T-helper 1 cell treated with Interleukin-12 subunit alpha and Interleukin-12 subunit beta and Interleukin-4 antibody, amounts not matched to agents 30 μg/mL and 1 μg/mL, for 36 hours (primary cell): ENCODE results near the gene MRGPRE.

Source experiments
- H3K27ac Mint-ChIP-seq: one replicate; pipeline ENCODE4 v1.8.0; 2021; ENCODE audit warnings: mild to moderate bottlenecking, mixed read lengths
- H3K27me3 Mint-ChIP-seq: one replicate; pipeline ENCODE4 v1.8.0; 2021; ENCODE audit warnings: low read depth, mixed read lengths
- H3K36me3 Mint-ChIP-seq: one replicate; pipeline ENCODE4 v1.8.0; 2021; ENCODE audit warnings: low read depth, mixed read lengths
- H3K4me1 Mint-ChIP-seq: one replicate; pipeline ENCODE4 v1.8.0; 2021; ENCODE audit warnings: low read depth, mixed read lengths
- H3K4me3 Mint-ChIP-seq: one replicate; pipeline ENCODE4 v1.8.0; 2021; ENCODE audit warnings: mild to moderate bottlenecking, moderate library complexity, mixed read lengths
- H3K9me3 Mint-ChIP-seq: one replicate; pipeline ENCODE4 v1.8.0; 2021; ENCODE audit warnings: mixed read lengths

MRGPRE gene

DNA sequence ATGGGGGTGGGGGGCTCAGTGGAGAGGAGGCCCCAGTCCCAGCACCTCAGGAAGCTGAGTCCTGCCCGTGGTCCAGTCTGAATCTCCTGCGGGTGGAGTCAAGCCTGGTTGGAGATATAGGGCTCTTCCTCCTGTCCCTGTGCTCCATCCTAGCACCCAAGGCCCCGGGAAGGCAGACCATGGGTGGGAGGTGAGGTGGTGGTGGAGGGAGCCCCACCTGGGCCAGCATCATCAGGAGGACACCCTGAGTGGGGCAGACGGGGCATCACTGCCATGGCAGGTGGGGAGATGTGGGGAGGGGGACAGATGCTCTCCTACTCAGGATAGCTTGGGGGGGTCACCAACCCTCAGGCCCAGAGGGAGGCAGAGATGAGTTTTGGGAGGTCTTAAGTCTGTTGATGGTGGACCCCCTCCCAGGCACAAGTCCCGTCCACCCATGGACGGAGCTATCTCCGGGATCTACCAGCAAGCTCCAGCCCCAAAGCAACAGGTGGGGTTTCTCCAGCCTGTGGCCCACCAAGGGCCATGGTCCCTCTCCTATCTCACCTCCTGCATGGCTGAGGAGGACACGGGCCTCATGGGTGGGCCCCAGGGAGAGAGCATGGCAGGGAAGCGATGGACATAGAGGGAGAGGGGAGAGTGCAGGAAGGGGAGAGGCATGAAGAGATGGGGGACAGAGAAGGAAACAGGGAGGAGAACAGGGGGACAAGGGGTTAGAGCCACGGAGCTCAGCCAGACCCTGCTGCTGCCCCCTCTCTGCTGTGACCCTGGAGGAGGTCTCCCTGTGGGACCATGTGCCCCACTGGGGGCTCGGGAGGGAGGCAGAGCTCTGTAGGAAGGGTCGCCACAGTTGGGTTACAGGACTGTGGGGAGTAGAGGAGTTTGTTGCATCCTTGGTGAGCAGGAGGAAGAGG lies 1.3 kb downstream of the MRGPRE start:
- Mint-ChIP-seq H3K27me3 (no peaks in the 10 kb centered on the region), H3K4me3 (no peak overlapping the region), H3K4me1 (no peaks in the 10 kb centered on the region), H3K9me3 (no peaks in the 10 kb centered on the region), H3K36me3 (no peaks in the 10 kb centered on the region), H3K27ac (no peak overlapping the region)

- no peaks in the 10 kb centered on the region for H3K27me3 Mint-ChIP-seq
- H3K9me3 Mint-ChIP-seq = no peaks in the 10 kb centered on the region
- no peak overlapping the region for H3K4me3 Mint-ChIP-seq
- H3K36me3 Mint-ChIP-seq = no peaks in the 10 kb centered on the region
- no peaks in the 10 kb centered on the region for H3K4me1 Mint-ChIP-seq
- no peak overlapping the region for H3K27ac Mint-ChIP-seq
Observed at GRCh38 chr11:3229673-3230630, 2.3 kb downstream of the MRGPRE start.

DNA sequence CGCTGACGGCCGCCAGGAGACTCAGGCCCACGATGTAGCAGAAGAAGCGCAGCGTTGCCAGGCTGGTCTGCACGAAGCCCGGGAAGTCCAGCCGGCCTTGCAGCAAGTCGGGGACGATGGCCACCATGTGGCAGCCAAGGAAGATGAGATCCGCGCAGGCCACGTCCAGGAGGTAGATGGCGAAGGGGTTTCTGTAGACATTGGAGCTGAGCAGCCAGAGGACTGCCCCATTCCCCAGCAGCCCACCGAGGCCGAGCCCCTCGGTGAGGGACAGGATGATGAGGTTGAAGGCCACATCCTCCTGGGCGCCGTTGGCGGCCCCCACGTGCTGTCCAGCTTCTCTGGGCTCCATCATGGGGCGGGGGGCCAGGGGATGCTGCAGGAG lies 3.8 kb downstream of the MRGPRE start:
- Mint-ChIP-seq H3K9me3 (no peaks in the 10 kb centered on the region), H3K4me1 (no peaks in the 10 kb centered on the region), H3K4me3 (no peak overlapping the region), H3K27ac (no peak overlapping the region), H3K27me3 (no peaks in the 10 kb centered on the region), H3K36me3 (no peaks in the 10 kb centered on the region)

GRCh38 chr11:3227568-3228444 lies 4.4 kb downstream of the MRGPRE start:
- Mint-ChIP-seq H3K4me1 (no peaks in the 10 kb centered on the region), H3K36me3 (no peaks in the 10 kb centered on the region), H3K9me3 (no peaks in the 10 kb centered on the region), H3K27me3 (peaks cover under 1% of the 10 kb centered on the region), H3K27ac (no peak overlapping the region), H3K4me3 (no peak overlapping the region)

- Mint-ChIP-seq H3K4me3 (no peak overlapping the region), H3K27ac (no peak overlapping the region), H3K36me3 (no peaks in the 10 kb centered on the region), H3K9me3 (no peaks in the 10 kb centered on the region), H3K27me3 (peaks cover 3% of the 10 kb centered on the region), H3K4me1 (no peaks in the 10 kb centered on the region)
Observed at GRCh38 chr11:3226846-3227567, 5.2 kb downstream of the MRGPRE start.

DNA sequence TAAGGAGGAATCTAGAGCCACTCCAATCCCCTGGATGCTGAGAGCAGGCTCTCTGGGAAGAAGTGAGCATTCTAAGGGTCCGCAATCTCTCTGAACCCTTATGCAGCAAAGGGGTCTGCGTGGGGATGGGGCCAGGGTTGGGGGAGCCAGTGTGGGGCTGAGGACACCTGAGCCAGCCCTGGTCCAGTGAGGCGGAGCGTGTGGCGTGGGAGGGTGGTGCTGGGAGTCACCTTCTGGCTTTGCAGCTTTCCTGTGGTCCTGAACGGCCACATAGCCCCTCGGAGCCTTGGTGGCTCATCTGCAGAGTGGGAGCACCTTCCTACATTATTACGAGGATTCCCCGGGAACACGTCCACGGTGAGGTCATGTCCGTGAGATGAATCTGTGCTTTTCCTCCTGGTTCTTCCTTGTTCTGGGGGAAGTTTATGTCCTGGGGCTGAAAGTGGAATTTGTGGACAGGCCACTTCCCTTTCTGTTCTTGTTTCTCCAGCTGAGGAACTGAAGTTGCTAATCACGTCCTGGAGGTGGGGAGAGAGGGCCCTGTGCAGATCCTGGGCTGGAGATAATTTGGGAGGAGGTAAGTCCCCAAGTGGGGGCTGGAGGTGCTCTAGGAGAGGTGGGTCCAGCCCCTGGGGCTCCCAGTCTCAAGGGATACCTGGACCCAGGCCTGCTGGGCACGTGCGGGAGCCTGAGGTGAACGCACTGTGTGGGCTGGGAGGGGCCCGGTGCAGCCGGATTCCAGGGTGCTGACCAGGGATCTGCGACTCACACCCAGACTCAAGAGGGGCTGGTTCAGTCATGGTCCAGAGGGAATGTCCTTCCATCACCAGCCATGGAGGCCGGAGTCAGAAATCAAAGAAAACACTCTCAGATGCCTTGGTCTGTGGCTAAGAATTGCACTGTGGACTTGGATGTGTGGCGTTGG lies 6.1 kb downstream of the MRGPRE start:
- H3K36me3 Mint-ChIP-seq = no peaks in the 10 kb centered on the region
- H3K9me3 Mint-ChIP-seq = no peaks in the 10 kb centered on the region
- peaks cover 3% of the 10 kb centered on the region for H3K27me3 Mint-ChIP-seq
- no peak overlapping the region for H3K27ac Mint-ChIP-seq
- no peak overlapping the region for H3K4me3 Mint-ChIP-seq
- H3K4me1 Mint-ChIP-seq = no peaks in the 10 kb centered on the region

DNA sequence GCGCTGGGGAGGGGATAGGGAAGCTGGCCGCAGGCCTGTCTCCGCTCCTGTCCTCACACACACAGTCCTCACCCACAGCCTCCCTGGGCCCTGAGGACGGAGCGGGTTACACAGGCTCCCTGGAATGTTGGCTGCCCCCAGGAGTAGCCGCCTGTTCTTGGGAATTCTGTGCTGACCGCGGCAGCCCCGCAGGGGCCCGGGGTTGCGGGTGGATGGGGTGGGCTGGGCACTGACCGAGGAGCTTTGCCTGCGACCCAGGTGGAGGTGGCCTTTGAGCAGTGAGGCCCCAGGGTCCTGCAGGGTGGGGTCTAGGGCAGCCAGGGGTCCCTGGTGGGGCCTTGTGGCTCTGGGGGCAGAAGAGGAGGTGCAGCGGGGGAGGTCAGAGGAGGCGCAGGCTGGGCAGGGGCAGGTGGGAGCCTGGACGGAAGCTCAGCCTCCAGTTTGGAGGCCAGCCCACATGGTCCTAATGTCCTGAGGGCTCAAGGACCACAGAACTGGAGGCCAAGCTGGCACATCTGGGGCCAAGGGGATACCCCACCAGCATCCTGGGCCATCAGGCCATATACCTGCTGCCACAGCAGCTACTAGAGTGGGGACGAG lies 7.0 kb downstream of the MRGPRE start:
- Mint-ChIP-seq H3K4me3 (no peak overlapping the region), H3K27me3 (peaks cover 3% of the 10 kb centered on the region), H3K36me3 (no peaks in the 10 kb centered on the region), H3K27ac (no peak overlapping the region), H3K4me1 (no peaks in the 10 kb centered on the region), H3K9me3 (no peaks in the 10 kb centered on the region)

GRCh38 chr11:3224401-3225057 lies 7.7 kb downstream of the MRGPRE start:
- H3K27me3 Mint-ChIP-seq = peaks cover 3% of the 10 kb centered on the region
- H3K4me3 Mint-ChIP-seq = no peak overlapping the region
- no peaks in the 10 kb centered on the region for H3K4me1 Mint-ChIP-seq
- no peak overlapping the region for H3K27ac Mint-ChIP-seq
- no peaks in the 10 kb centered on the region for H3K9me3 Mint-ChIP-seq
- H3K36me3 Mint-ChIP-seq = no peaks in the 10 kb centered on the region

GRCh38 chr11:3223932-3224381 lies 8.3 kb downstream of the MRGPRE start:
- Mint-ChIP-seq H3K36me3 (no peaks in the 10 kb centered on the region), H3K4me3 (no peak overlapping the region), H3K4me1 (no peaks in the 10 kb centered on the region), H3K27me3 (peaks cover 3% of the 10 kb centered on the region), H3K27ac (no peak overlapping the region), H3K9me3 (no peaks in the 10 kb centered on the region)

DNA sequence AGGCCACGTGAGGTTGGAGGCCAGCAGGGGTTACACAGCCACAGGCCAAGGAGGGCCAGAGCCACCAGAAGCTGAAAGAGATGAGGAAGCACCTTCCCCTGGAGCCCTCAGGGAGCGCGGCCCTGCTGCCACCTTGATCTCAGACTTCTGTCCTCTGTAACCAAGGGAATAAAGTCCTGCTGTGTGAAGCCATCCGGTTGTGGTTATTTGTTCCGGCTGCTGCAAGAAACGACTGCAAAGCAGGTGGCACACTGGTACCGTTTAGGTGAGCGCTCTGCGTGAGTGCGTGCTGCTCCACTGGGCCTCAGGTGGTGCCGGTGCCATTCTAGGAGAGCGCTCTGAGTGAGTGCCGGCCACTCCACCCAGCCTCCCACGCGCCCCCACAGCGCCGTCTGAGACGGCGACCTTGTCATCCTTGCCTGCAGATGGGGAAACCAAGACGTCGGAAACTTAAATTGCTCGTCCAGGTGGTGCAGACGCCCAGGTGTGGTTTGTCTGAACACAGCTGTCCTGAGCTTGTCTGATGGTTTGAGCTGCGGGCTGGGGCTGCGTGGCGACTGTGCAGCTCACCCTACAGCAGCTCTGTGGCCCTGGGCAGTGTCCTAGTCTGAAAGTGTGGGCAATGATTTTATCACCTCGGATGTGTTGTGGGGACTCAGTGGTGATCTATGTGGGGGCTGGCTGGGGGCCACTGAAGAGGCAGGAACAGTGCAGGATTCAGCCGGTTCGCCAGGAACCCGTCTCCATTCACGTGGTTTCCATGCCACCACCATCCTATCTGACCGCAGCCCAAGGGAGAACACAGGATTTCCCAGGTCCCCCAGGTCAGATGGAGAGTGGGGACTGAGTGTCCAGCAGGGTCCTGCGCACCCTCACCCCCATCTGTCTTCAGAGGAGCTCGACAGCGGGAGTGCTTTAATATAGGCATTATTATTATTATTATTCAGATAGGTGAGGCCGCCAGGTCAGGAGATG lies 9.0 kb downstream of the MRGPRE start:
- Mint-ChIP-seq H3K27me3 (peaks cover 3% of the 10 kb centered on the region), H3K27ac (no peak overlapping the region), H3K4me1 (no peaks in the 10 kb centered on the region), H3K36me3 (no peaks in the 10 kb centered on the region), H3K4me3 (no peak overlapping the region), H3K9me3 (no peaks in the 10 kb centered on the region)

DNA sequence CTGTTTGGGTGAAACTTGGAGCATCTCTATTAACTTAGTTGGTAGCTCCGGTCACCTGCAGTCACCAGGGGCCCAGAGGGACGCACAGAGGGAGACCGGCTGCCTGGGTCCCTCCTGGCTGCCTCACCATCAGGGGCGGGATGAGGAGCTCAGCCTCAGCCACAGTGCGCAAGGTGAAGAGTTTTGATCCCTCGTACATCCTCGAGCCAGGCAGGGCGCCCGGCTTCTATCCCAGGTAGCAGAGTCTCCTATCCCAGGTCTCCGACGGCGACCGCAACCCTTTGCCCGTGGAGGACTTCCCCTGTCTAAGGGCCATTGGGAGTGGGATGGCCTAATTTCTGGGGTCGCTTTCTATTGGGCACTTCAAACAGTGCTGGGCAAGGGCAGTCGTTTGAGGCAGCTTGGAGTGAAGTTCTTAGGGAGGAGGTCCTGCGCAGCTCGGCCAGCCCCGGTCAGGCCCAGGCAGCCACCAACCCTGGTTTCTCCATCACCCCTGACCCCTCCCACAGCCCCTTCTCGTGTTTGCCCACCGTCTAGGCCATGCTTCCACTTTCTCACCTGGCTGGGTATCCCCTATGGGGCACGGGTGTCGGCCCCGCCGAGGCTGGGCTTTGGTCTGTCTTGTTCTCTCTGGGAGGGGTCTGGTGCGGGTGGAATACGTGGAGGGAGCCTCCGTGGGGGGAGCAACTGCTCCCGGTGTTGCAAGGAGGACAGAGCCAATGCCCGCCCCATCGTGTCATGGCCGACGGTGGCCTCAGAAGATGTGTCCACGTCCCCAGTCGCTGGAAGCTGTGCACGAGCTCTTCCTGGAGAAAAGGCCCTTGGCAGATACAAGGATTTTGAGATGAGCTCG lies 10.0 kb downstream of the MRGPRE start:
- H3K36me3 Mint-ChIP-seq = no peaks in the 10 kb centered on the region
- H3K9me3 Mint-ChIP-seq = no peaks in the 10 kb centered on the region
- no peak overlapping the region for H3K4me3 Mint-ChIP-seq
- H3K4me1 Mint-ChIP-seq = no peaks in the 10 kb centered on the region
- peaks cover 3% of the 10 kb centered on the region for H3K27me3 Mint-ChIP-seq
- no peak overlapping the region for H3K27ac Mint-ChIP-seq
